Natural killer cell (primary cell): ENCODE data around the gene CYB5D1. TPM values are rescaled to one million over a fixed set of nuclear protein-coding genes. Genes with fewer than 3 reads are reported as not detected.
A peak's percentile ranks its signal among the peaks of the same experiment; 100 is the strongest.
"Not testable (repeated sequence)": the region's sequence is repeated elsewhere in the genome, so short reads cannot be mapped to it uniquely, and the experiment has no call there.

ENCODE experiments used
- ATAC-seq, 3 donors: fragments of 150-1000 bp in 2 of 3; fragments of 200-7000 bp in 1 of 3; cut with Tn5 transposase; 1 replicate in 1 of 3; 2 replicates in 2 of 3; pipeline ENCODE4 v1.10.0; 2021; ENCODE audit warnings: mild to moderate bottlenecking in 2 of 3, moderate library complexity in 2 of 3
- DNase-seq, 2 donors: peaks; one replicate each; pipeline versions ENCODE4 v3.0.0 to v3.0.0-alpha.2; 2013 to 2021; ENCODE audit warnings: mixed read lengths in 1 of 2
- H3K27ac ChIP-seq: one replicate; pipeline ENCODE4 v1.5.1; 2013; ENCODE audit warnings: mild to moderate bottlenecking, low read length
- H3K27me3 ChIP-seq: one replicate; pipeline ENCODE4 v1.6.1; 2013; ENCODE audit warnings: low read length; ENCODE audit not compliant: control insufficient read depth, insufficient read depth
- H3K36me3 ChIP-seq: one replicate; pipeline ENCODE4 v1.6.1; 2013; ENCODE audit warnings: low read length; ENCODE audit not compliant: control insufficient read depth, insufficient read depth
- H3K4me1 ChIP-seq: one replicate; pipeline ENCODE4 v1.6.1; 2013; ENCODE audit warnings: low read length; ENCODE audit not compliant: control insufficient read depth, insufficient read depth
- H3K4me3 ChIP-seq: one replicate; pipeline ENCODE4 v1.5.1; 2013; ENCODE audit warnings: low read length
- H3K9me3 ChIP-seq: one replicate; pipeline ENCODE4 v1.6.1; 2013; ENCODE audit warnings: low read length; ENCODE audit not compliant: control insufficient read depth, insufficient read depth
- H3K27ac Mint-ChIP-seq, 2 donors: one replicate each; pipeline ENCODE4 v1.8.0; 2022; ENCODE audit warnings: mild to moderate bottlenecking in 2 of 2, mixed read lengths in 2 of 2, moderate library complexity in 1 of 2
- H3K27me3 Mint-ChIP-seq, 2 donors: one replicate each; pipeline ENCODE4 v1.8.0; 2022; ENCODE audit warnings: low read depth in 2 of 2, mixed read lengths in 2 of 2
- H3K36me3 Mint-ChIP-seq: one replicate; pipeline ENCODE4 v1.8.0; 2022; ENCODE audit warnings: mixed read lengths
- H3K4me1 Mint-ChIP-seq, 2 donors: one replicate each; pipeline ENCODE4 v1.8.0; 2022; ENCODE audit warnings: mixed read lengths in 2 of 2
- H3K4me3 Mint-ChIP-seq: one replicate; pipeline ENCODE4 v1.8.0; 2022; ENCODE audit warnings: mild to moderate bottlenecking, moderate library complexity, mixed read lengths
- H3K9me3 Mint-ChIP-seq, 2 donors: one replicate each; pipeline ENCODE4 v1.8.0; 2022; ENCODE audit warnings: mixed read lengths in 2 of 2
- WGBS: methylation state at CpG from one replicate; pipeline ENCODE4 v1.1.7; 2013; ENCODE audit warnings: missing lambda C conversion rate; ENCODE audit not compliant: insufficient coverage; 5-methylcytosine and 5-hydroxymethylcytosine counted together
- intact Hi-C: fragments of 100-400 bp; cut with micrococcal nuclease; formaldehyde crosslinking; loops from one replicate; pipeline ENCODE4 v1.14.2; 2022
- total RNA-seq, 4 donors: library from RNA; stranded (reverse); fragments of 120-200 nt in 1 of 4; gene quantifications; one replicate each; pipeline versions ENCODE4 v1.2.3 to v1.2.4, GENCODE V29; 2013 to 2022
- TF ChIP-seq, protein P1 (sequence below): fragments of 200-600 bp; IDR thresholded peaks from one replicate; pipeline ENCODE4 v1.8.0; 2022; ENCODE audit warnings: antibody characterized with exemption

Gene CYB5D1, protein sequence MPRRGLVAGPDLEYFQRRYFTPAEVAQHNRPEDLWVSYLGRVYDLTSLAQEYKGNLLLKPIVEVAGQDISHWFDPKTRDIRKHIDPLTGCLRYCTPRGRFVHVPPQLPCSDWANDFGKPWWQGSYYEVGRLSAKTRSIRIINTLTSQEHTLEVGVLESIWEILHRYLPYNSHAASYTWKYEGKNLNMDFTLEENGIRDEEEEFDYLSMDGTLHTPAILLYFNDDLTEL
- total RNA-seq, result 10 to 100 TPM; 11.0 to 18.3 (median 11.5) TPM
- total RNA-seq (2013), result 4.8 TPM

DNA sequence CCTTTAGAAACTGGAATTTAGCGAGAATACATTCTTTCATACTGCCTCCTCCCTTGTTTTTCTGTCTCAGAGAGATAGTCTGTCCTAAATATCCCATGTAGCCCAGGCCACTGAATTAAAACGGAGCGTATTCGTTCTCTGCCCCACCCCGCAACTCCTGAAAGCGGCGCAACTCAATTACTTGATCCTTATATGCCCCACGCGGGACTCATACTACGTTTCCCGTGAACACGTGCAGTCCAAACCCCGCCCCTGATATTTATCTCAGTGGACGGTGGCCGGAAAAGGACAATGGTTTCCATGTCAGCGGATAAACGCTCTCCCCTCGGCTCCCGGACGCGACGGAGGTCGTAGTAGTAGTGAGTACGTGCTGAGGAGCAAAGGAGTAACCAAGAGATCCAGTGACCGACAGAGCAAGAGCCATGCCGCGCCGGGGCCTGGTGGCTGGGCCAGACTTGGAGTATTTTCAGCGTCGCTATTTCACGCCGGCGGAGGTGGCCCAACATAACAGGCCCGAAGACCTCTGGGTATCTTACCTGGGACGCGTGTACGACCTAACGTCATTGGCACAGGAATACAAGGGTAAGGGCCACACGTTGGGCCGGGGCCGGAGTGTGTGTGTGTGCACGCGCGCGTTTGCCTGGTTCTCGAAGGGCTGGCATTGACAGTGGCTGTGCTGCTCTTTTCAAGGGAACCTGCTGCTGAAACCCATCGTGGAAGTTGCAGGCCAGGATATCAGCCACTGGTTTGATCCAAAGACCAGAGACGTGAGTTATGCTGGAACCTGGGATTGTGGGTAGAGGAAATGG lies at the start of gene CYB5D1:
Gene CYB5D1 (plus strand): TSS at position 291 of the 809 bp plus-strand sequence. CDS start 132 bp downstream, at position 423.
- Histone ChIP-seq H3K36me3 (peaks cover 2% of the 10 kb centered on the region), H3K27ac (peak within 1 kb of the TSS; percentile 92), H3K4me1 (peaks cover 27% of the 10 kb centered on the region), H3K9me3 (no peaks in the 10 kb centered on the region), H3K27me3 (no peaks in the 10 kb centered on the region), H3K4me3 (peak within 1 kb of the TSS; percentile 86)
- WGBS, result 11% methylated on average over 48 of the region's 48 CpGs
- Mint-ChIP-seq H3K4me3 (no peak within 1 kb of the TSS), H3K27me3 (no peaks in the 10 kb centered on the region), H3K4me1 (peaks cover 5 to 9% of the 10 kb centered on the region in 2 donors), H3K27ac (no peak within 1 kb of the TSS), H3K36me3 (no peaks in the 10 kb centered on the region), H3K9me3 (no peaks in the 10 kb centered on the region)
- TF ChIP-seq, protein P1, sequence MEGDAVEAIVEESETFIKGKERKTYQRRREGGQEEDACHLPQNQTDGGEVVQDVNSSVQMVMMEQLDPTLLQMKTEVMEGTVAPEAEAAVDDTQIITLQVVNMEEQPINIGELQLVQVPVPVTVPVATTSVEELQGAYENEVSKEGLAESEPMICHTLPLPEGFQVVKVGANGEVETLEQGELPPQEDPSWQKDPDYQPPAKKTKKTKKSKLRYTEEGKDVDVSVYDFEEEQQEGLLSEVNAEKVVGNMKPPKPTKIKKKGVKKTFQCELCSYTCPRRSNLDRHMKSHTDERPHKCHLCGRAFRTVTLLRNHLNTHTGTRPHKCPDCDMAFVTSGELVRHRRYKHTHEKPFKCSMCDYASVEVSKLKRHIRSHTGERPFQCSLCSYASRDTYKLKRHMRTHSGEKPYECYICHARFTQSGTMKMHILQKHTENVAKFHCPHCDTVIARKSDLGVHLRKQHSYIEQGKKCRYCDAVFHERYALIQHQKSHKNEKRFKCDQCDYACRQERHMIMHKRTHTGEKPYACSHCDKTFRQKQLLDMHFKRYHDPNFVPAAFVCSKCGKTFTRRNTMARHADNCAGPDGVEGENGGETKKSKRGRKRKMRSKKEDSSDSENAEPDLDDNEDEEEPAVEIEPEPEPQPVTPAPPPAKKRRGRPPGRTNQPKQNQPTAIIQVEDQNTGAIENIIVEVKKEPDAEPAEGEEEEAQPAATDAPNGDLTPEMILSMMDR, result no peak
- peak; percentile 85 to 95 for DNase-seq
- peak; percentile 52 to 74 (median 53) for ATAC-seq
- intact Hi-C loops, result loop anchor here (1.0 to 10.0 kb wide), 5 partner anchors 16 to 171 kb away; partner anchors contain the start of genes KDM6B, TP53 and WRAP53

DNA sequence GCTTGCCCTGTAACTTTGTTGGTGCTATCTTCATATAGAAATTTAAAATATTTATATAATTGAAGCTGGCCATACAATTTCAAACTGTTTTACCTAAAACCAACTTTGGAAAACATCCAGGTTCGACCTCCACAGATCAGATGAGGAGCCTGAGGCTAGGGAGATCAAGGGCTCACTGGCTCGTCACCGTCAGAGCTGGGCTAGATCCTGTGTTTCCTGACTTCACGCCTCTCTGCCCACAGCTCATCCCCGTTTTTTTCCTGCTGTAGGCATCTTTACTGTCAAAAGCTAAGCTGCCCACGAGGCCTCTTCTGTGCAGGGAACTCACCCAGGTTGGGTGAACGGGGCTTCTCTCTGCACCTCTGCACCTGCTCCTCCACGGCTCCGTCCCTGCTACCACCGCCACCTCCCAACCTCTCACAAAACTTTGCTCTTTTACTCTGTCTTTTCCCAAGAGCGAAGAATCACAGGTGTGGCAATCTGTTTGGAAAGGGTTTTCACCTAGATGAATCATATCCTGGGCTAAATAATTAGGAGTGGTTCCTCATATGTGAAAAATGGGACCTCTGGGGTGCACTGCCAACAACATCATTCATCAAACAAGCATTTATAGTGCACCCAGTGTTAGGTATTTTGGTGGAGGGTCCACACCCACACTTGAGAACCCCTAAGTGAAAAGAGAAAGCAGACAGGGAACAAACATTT lies 48.6 kb upstream of the CYB5D1 start:
- Histone ChIP-seq H3K36me3 (no peaks in the 10 kb centered on the region), H3K4me1 (no peaks in the 10 kb centered on the region), H3K4me3 (no peak overlapping the region), H3K27me3 (no peaks in the 10 kb centered on the region), H3K27ac (no peak overlapping the region), H3K9me3 (no peaks in the 10 kb centered on the region)
- Mint-ChIP-seq H3K27ac (no peak overlapping the region), H3K4me3 (no peak overlapping the region), H3K9me3 (no peaks in the 10 kb centered on the region), H3K27me3 (peaks cover 6 to 9% of the 10 kb centered on the region in 2 donors), H3K36me3 (no peaks in the 10 kb centered on the region), H3K4me1 (no peaks in the 10 kb centered on the region)
- no peak for ATAC-seq
- TF ChIP-seq, protein P1, result no peak
- intact Hi-C loops, result no loop called here
- 74% methylated on average over 11 of the region's 11 CpGs for WGBS
- DNase-seq, result no peak

DNA sequence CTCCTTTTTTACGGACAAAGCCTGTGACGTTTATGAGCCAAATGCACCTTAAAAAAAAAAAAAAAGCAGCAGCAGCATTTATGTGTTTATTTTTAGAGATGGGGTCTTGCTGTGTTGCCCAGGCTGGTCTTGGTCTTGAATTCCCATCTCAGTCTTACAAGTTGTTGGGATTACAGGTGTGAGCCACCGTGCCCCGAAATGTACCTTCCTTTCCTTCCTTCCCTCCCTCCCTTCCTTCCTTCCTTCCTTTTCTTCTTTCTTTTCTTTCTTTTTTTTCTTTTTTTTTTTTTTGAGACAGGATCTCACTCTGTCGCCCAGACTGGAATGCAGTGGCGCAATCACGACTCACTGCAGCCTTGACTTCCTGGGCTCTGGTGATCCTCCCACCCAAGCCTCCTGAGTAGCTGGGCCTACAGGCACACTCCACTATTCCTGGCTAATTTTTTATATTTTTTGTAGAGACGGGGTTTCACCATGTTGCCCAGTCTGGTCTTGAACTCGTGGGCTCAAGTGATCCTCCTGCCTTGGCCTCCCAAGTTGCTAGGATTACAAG lies 47.9 kb upstream of the CYB5D1 start:
- DNase-seq, H3K27ac Mint-ChIP-seq, H3K4me3 ChIP-seq, H3K4me3 Mint-ChIP-seq, H3K4me1 Mint-ChIP-seq, H3K4me1 ChIP-seq, ATAC-seq, H3K27ac ChIP-seq, H3K27me3 Mint-ChIP-seq, H3K9me3 Mint-ChIP-seq, H3K9me3 ChIP-seq, H3K36me3 Mint-ChIP-seq, H3K27me3 ChIP-seq, intact Hi-C loops, H3K36me3 ChIP-seq: not testable (repeated sequence)
- 90% methylated on average over 9 of the region's 9 CpGs for WGBS
